GM18861 (cell line): ENCODE data around the gene IGF1.
A peak's percentile ranks its signal among the peaks of the same experiment; 100 is the strongest.

Source experiments
- ATAC-seq: cut with Tn5 transposase; IDR thresholded peaks from one replicate; pipeline ENCODE4 v1.9.1; 2021; ENCODE audit not compliant: unreplicated experiment

IGF1 gene

GRCh38 chr12:102429211-102430154, 50.9 kb downstream of the IGF1 start:
- no peak for ATAC-seq

- no peak for ATAC-seq
These were observed 52.8 kb downstream of the IGF1 start for GRCh38 chr12:102427543-102427941.

- no peak for ATAC-seq
These were observed 53.5 kb downstream of the IGF1 start for GRCh38 chr12:102426599-102427542.

- no peak for ATAC-seq
These were observed 55.0 kb downstream of the IGF1 start for GRCh38 chr12:102425109-102426039.

GRCh38 chr12:102423462-102423861, 56.9 kb downstream of the IGF1 start:
- ATAC-seq = no peak

- ATAC-seq = peak; percentile 42
These were observed 58.4 kb downstream of the IGF1 start for GRCh38 chr12:102421802-102422583.

GRCh38 chr12:102419094-102419764, 61.1 kb downstream of the IGF1 start:
- no peak for ATAC-seq

GRCh38 chr12:102417055-102417454, 63.3 kb downstream of the IGF1 start:
- no peak for ATAC-seq

GRCh38 chr12:102415515-102415914, 64.8 kb downstream of the IGF1 start:
- no peak for ATAC-seq

GRCh38 chr12:102413396-102413795, 67.0 kb downstream of the IGF1 start:
- ATAC-seq = no peak

- ATAC-seq = no peak
These were observed 69.9 kb downstream of the IGF1 start for GRCh38 chr12:102410511-102410910.

- ATAC-seq = no peak
These were observed 71.7 kb downstream of the IGF1 start for GRCh38 chr12:102408487-102409297.

- ATAC-seq = no peak
These were observed 72.4 kb downstream of the IGF1 start for GRCh38 chr12:102407776-102408486.

- ATAC-seq = no peak
These were observed 74.3 kb downstream of the IGF1 start for GRCh38 chr12:102406033-102406584.

GRCh38 chr12:102401087-102401486, 79.3 kb downstream of the IGF1 start:
- no peak for ATAC-seq

- ATAC-seq = no peak
These were observed 80.7 kb downstream of the IGF1 start for GRCh38 chr12:102399653-102400052.

GRCh38 chr12:102396276-102396675, 84.1 kb downstream of the IGF1 start:
- ATAC-seq = no peak
